Tibial nerve (tissue), 4 donors: ENCODE measurements around the gene FGFBP3. TPM values are rescaled to one million over a fixed set of nuclear protein-coding genes. Genes with fewer than 3 reads are reported as not detected.

ENCODE experiments used
- DNase-seq, 2 donors: peaks; one replicate each; pipeline ENCODE4 v3.0.0-alpha.2; 2019; ENCODE audit warnings: low spot score in 2 of 2
- H3K27ac ChIP-seq, 4 donors: fragments of 200-600 bp; sonication (generic) in 3 of 4; one replicate each; pipeline ENCODE4 v1.5.1; 2017 to 2019; ENCODE audit warnings: mild to moderate bottlenecking in 1 of 4
- H3K27me3 ChIP-seq, 2 donors: fragments of 200-600 bp; sonication (generic) in 1 of 2; one replicate each; pipeline versions ENCODE4 v1.5.1 to v1.6.0; 2017 to 2019
- H3K36me3 ChIP-seq, 3 donors: fragments of 200-600 bp; sonication (generic); one replicate each; pipeline ENCODE4 v1.5.1; 2018 to 2019
- H3K4me1 ChIP-seq, 4 donors: fragments of 200-600 bp; sonication (generic) in 3 of 4; one replicate each; pipeline ENCODE4 v1.5.1; 2017 to 2019
- H3K4me3 ChIP-seq, 4 donors: fragments of 200-600 bp; sonication (generic) in 3 of 4; one replicate each; pipeline ENCODE4 v1.5.1; 2017 to 2019; ENCODE audit warnings: mild to moderate bottlenecking in 1 of 4, moderate library complexity in 1 of 4
- H3K9me3 ChIP-seq, 4 donors: fragments of 200-600 bp; sonication (generic) in 3 of 4; one replicate each; pipeline ENCODE4 v1.5.1; 2017 to 2019
- CTCF ChIP-seq, 5 experiments: fragments of 200-600 bp in 3 of 5; fragments of 450-650 bp in 2 of 5; sonication (generic) in 3 of 5; IDR thresholded peaks; one replicate each; pipeline ENCODE4 v1.5.1; 2016 to 2019; ENCODE audit warnings: antibody characterized with exemption in 5 of 5, mild to moderate bottlenecking in 3 of 5, moderate library complexity in 2 of 5
- EP300 ChIP-seq, 2 donors: sonication (generic); formaldehyde crosslinking; IDR thresholded peaks; one replicate each; pipeline ENCODE4 v1.6.1; 2017; ENCODE audit warnings: antibody characterized with exemption in 2 of 2, mild to moderate bottlenecking in 1 of 2
- POLR2A ChIP-seq, 2 donors: fragments of 450-650 bp; IDR thresholded peaks; one replicate each; pipeline ENCODE4 v1.6.1; 2017; ENCODE audit warnings: antibody characterized with exemption in 2 of 2, mild to moderate bottlenecking in 2 of 2, moderate library complexity in 2 of 2
- WGBS, 2 donors: methylation state at CpG; one replicate each; pipeline ENCODE4 v1.1.5; 2018; 5-methylcytosine and 5-hydroxymethylcytosine counted together
- total RNA-seq, 4 donors: library from RNA; depleted of rRNA; stranded (reverse); fragments of >200 nt; gene quantifications; one replicate each; pipeline ENCODE4 v1.1.0, GENCODE V29; 2016

Gene FGFBP3
- total RNA-seq, 4 donors from 2014 or later = 3.1 to 7.9 (median 4.9) TPM

- TF ChIP-seq EP300 (IDR thresholded peaks at IDR 0.05) (no peak), POLR2A (IDR thresholded peaks at IDR 0.05) (no peak)
- Histone ChIP-seq H3K27me3 (no peaks in the 10 kb centered on the region), H3K36me3 (no peaks in the 10 kb centered on the region), H3K4me1 (peaks cover 0 to 34% (median 9%) of the 10 kb centered on the region in 4 donors), H3K9me3 (no peaks in the 10 kb centered on the region), H3K4me3 (peak overlapping the region; percentile 51 to 73 (median 56)), H3K27ac (peak overlapping the region; percentile 37 to 82 (median 60))
- DNase-seq = no peak
- 10 to 17% methylated on average over 6 of the region's 6 CpGs for WGBS, 2 donors
Observed at GRCh38 chr10:91886954-91887271, 22.4 kb downstream of the FGFBP3 start.

GRCh38 chr10:91885362-91886079 is 23.8 kb downstream of the FGFBP3 start:
- Histone ChIP-seq H3K27me3 (no peaks in the 10 kb centered on the region), H3K27ac (peak overlapping the region in 3 of 4 donors; percentile 40 to 84 (median 84)), H3K9me3 (no peaks in the 10 kb centered on the region), H3K4me3 (no peak overlapping the region), H3K4me1 (peaks cover 0 to 34% (median 9%) of the 10 kb centered on the region in 4 donors), H3K36me3 (no peaks in the 10 kb centered on the region)
- TF ChIP-seq CTCF (IDR thresholded peaks at IDR 0.05) (no peak), POLR2A (IDR thresholded peaks at IDR 0.05) (no peak), EP300 (IDR thresholded peaks at IDR 0.05) (no peak)
- WGBS, 2 donors = 94 to 96% methylated on average over 9 of the region's 9 CpGs
- no peak for DNase-seq

- H3K27me3 ChIP-seq = no peaks in the 10 kb centered on the region
- TF ChIP-seq CTCF (IDR thresholded peaks at IDR 0.05) = no peak
- TF ChIP-seq EP300 (IDR thresholded peaks at IDR 0.05) = no peak
- no peak for TF ChIP-seq POLR2A (IDR thresholded peaks at IDR 0.05)
- no peak for DNase-seq
- H3K4me1 ChIP-seq = peaks cover 0 to 43% (median 11%) of the 10 kb centered on the region in 4 donors
- no peaks in the 10 kb centered on the region for H3K36me3 ChIP-seq
- H3K9me3 ChIP-seq = no peaks in the 10 kb centered on the region
- H3K27ac ChIP-seq = peak overlapping the region; percentile 37 to 84 (median 62)
- H3K4me3 ChIP-seq = no peak overlapping the region
- 33 to 48% methylated on average over 1 of the region's 1 CpG for WGBS, 2 donors
Observed at GRCh38 chr10:91884536-91884935, 24.8 kb downstream of the FGFBP3 start.

GRCh38 chr10:91883549-91884444 is 25.5 kb downstream of the FGFBP3 start:
- Histone ChIP-seq H3K4me3 (peak overlapping the region in 2 of 4 donors; percentile 9 to 10), H3K9me3 (no peaks in the 10 kb centered on the region), H3K4me1 (peaks cover 0 to 43% (median 11%) of the 10 kb centered on the region in 4 donors), H3K27ac (peak overlapping the region; percentile 37 to 84 (median 62)), H3K27me3 (no peaks in the 10 kb centered on the region), H3K36me3 (no peaks in the 10 kb centered on the region)
- 15 to 31% methylated on average over 19 to 20 of the region's 20 CpGs for WGBS, 2 donors
- DNase-seq = peak in 1 of 2 donors; percentile 24
- TF ChIP-seq CTCF (IDR thresholded peaks at IDR 0.05) (no peak), EP300 (IDR thresholded peaks at IDR 0.05) (peak in 1 of 2 donors; percentile 81)

- H3K9me3 ChIP-seq = no peaks in the 10 kb centered on the region
- WGBS, 2 donors = 24 to 28% methylated on average over 3 of the region's 3 CpGs
- H3K4me1 ChIP-seq = peaks cover 0 to 26% (median 7%) of the 10 kb centered on the region in 4 donors
- DNase-seq = no peak
- peak overlapping the region in 2 of 4 donors; percentile 32 to 40 for H3K27ac ChIP-seq
- no peaks in the 10 kb centered on the region for H3K27me3 ChIP-seq
- TF ChIP-seq CTCF (IDR thresholded peaks at IDR 0.05) = no peak
- H3K36me3 ChIP-seq = no peaks in the 10 kb centered on the region
- peak overlapping the region in 1 of 4 donors; percentile 7 for H3K4me3 ChIP-seq
Observed at GRCh38 chr10:91880310-91880709, 29.0 kb downstream of the FGFBP3 start.
